GM19438 (cell line): ENCODE measurements around the gene ANO7.

Source experiments
- ATAC-seq: cut with Tn5 transposase; IDR thresholded peaks from one replicate; pipeline ENCODE4 v1.9.1; 2021; ENCODE audit warnings: low read depth; ENCODE audit not compliant: unreplicated experiment

The ANO7 gene

DNA sequence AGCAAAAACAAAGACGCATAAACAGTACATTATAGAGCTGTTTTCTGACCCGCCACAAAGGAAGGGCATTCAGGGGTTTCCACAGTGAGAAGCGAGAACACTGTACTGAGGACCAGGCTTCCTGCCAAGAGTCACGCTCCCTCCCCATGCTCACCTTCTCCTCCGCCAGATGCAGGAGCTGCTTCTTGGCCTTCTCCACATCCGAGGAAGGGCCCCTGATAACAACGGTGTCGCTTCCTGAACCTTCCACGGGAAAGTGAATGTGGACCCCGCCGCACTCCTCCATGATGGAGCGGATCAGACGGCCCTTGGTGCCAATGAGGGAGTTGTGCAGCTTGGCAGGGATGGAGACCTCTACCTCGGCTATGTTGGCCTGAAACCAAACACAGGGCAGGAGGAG lies 53.8 kb downstream of the ANO7 start:
- no peak for ATAC-seq

DNA sequence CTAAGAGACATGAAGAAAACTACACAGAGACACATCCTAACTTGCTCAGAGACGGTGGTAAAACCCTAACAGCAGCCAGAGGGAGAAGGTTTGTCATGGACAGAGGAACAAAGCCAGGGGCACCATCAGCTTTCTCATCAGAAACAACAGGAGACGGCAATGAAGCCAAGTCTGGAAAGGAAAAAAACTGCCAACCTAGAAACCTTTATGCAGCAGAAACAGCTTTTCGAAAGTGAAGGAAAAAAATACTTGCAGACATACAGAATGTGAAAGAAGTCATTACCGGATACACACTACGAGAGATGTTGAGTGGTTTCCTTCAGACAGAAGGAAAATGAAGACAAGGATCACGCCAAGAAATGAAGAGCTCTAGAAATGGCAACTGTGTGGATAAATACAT lies 55.9 kb downstream of the ANO7 start:
- ATAC-seq = no peak

DNA sequence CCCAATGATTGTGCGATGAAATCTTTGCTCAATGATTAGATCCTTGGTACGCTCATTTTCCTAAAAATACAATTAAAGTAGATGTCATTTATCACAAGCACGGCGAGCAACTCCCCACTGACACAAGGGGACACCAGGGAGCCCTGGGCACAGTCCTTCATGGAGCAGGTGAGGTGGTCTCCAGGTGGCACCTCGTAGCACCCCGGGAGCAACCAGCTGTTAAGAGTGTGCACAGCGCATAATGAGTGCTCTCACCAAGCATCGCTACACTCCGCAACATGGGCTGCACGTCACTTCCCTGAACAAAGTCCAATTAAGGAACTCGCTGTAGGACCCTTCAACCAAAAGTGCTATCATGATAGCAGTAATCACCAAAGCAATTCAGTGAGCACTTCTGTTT lies 59.8 kb downstream of the ANO7 start:
- ATAC-seq = no peak

DNA sequence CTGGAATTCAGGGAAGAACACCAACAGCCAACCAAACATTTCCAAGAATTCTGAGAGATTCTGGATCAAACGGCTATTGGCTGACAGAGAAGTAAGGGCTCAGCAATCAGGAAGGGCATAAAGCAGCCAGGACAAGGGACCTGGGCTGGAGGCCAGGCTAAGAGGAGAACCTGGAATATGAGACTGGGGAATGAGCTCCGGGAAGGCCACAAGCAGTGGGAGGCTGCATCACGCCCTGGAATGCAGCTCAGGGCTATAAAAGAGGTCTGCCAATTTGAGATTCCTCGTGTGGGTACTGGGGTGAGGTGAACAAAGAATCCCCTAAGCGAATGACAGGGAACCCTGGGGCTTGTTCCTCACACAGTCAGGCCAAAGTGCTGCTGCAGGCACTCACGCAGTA lies 60.4 kb downstream of the ANO7 start:
- no peak for ATAC-seq

DNA sequence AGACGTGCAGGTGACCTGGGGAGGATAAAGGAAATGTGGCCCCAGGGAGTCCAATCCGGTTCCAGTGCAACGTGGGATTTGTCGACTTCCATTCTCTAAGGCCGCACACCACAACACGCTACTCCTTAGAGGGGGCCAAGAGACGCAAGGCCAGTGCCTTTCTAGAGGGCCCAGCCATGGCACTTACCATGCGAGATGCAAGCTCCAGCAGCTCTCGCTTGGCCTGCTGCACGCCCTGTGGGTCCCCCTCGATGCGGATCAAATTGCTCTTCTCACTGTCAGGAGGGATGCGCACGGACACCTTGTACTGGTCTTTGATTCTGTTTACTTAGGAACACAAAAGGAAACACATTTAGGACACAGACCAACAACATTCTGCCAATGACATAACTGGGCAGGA lies 61.2 kb downstream of the ANO7 start:
- no peak for ATAC-seq

DNA sequence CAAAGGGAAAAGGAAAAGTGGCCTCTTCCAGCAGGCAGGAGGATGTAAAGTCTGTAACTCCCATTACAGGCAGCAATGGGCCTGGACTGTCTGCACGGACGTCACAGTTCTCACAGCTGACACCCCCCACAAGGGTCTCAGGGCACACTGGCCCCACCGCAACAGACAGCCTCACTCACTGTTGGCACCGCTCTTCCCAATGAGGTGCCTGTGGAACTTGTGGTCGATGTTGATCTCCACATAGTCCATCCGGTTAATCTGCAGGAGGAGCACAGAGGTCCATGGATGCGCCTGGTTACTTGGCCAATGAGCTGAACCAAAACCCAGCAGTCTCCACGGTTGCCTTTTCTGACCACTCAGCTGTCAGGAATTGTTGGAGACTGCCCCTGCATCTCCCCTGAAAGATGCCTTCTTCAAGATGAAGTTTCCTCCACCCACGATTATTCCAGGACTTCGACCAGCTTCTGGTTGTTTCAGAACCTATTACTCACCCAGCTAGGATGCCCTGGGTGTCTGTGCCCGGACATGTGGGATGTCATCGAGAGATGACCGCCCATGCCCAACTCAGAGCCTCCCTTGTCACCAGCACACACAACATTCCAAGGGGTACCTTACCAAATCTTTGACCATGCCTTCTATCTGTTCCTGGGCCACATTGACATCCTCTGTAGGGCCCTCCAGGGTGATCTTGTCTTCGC lies 64.5 kb downstream of the ANO7 start:
- no peak for ATAC-seq

DNA sequence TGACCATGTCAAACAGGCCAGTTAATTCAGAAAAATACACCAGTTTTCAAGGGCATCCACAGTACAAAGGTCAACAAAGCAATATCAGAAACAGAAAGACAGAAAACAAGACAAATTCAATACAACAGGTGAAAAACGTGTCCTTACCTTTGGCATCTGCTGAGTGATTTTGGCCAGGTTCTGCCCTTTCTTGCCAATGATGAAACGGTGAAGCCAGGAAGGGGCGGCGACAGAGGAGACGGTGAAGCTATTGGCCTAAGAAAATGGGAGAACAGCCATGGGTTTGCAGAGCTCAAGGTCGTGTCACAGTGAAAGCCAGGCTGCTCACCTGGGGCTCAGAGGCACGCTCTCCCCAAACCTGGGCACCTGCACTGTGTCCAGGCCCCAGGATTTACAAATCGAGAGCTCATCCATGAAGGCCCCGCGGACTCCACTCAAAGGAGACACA lies 66.5 kb downstream of the ANO7 start:
- no peak for ATAC-seq

DNA sequence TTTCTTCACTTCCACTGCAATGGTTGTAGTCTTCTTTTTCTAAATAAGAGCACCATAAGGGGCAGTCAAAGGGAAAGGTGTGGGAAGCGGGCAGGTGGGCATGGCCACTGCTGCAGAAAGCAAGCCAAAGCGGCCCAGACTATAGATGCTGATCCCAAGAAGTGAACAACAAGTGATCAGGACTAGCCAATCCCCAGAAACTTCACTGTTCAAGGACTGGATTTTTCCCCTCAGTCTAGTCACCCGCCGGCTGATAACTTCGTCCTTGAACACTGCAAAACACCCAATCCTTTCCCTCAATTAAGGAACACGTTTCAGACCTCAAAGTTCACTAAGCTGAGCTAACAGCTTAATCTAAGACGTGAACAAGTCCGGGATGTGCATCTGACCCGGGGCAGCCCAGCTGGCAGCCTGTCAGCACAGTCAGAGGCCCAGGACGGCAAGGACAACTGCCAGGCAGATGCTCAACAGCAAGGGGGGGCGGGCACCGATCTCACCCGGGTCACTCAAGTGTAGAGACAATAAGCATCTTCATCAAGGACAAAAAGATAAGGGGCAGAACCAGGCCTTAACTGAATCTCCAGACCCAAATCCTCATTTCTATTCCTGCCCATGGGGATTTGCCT lies 67.2 kb downstream of the ANO7 start:
- ATAC-seq = no peak

DNA sequence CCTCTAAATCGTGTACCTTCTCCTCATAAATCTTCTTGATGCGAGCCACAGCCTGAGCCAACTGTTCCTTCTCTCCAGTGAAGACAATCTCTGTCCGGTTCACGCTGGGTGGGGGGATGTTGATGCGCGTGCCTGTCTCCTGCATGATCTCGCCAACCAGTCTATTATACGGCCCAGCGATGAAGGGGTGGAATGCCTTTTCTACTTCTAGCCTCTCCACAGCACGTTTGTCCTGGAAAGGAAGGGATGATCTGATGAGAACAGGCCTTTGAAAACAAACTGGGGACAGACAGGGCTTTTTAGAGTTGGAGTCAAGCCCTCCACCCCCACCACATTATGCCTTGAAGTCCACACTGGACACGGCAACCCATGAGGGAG lies 67.7 kb downstream of the ANO7 start:
- no peak for ATAC-seq

DNA sequence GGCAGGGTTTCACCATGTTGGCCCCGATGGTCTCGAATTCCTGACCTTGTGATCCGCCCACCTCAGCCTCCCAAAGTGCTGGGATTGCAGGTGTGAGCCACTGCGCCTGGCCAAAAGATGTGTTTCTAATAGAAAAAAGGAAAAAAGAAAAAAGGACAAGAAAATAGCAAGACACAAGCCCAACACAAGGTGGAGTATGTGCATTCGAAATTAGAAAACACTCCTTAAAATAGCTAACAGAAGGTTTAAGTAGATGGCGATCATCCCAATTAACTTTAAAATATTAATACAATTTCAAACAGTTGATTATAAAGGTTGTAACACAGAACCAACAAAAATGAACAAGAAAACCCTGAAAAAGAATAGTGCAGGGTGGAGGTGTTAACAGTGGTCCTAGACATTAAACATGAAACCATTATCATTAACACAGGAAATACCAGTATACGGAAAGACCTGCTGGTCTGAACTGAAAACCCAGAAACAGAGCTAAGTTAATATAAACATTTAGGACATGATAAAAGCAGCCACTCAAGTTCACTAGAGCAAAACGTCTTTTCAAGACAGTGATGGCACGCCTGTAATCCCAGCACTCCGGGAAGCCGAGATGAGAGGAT lies 69.0 kb downstream of the ANO7 start:
- no peak for ATAC-seq

DNA sequence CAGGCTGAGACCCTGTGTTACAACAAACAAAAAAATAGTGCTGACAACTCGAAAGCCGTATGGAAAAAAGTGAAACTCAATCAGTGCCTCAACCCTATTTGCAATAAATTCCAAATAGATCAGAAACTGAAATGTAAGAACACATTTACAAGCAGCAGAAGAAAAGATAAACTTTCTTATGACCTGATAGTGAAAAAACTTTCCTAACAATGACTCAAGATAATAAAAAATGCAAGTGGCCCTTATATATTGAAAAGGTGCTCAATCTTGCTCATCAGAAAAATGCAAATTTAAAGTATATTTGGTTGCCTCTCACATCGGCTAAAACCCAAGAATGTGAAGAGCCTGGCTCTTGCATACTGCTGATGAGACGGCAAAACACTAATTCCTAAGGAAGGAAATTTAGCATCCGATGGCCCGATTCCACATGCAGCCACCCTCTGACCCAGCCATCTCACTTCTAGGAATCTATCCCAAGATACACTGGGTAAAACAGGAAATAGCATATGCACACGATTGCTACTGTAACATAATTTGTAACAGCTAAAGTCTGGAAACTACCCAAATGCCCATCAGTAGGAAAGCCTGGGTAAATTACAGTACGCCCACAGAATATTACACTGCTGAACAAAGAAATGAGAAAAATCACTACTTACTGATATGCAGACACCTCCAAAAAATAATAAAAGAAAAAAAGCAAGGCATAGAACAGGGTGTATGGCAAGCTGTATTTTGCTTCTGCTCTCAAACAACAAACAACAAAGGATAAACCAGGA lies 70.2 kb downstream of the ANO7 start:
- ATAC-seq = no peak

DNA sequence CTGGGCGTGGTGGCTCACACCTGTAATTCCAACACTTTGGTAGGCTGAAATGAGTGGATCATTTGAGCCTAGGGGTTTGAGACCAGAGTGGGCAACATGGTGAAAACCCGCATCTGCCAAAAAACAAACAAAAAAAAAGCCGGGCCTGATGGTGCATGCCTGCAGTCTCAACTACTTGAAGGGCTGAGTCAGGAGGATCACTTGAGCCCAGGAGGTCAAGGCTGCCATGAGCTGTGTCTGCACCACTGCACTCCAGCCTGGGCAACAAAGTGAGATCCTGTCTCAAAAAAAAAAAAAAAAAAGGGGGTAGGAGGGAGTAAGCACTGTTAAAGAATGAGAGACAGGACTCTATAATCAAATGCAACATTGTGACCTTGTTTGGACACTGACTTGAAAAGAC lies 72.4 kb downstream of the ANO7 start:
- ATAC-seq = no peak

DNA sequence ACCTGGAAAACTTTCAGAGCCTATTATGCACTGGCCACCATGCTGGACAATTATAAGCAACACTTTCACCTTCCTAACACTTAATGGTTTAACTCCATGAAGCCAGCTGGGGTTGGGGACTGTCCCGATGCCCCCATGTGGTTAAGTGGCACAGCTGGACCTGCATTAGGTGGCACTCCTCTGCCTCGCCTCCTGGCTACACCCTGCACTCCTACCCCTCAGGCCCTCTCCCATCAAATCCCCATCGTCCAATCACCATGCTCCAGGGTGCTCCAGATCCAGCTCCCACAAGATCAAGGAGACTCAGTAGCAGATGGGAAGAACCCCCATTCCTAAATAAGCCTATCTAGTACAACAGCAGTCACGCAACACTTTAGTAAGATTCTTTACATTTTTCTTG lies 73.2 kb downstream of the ANO7 start:
- no peak for ATAC-seq

DNA sequence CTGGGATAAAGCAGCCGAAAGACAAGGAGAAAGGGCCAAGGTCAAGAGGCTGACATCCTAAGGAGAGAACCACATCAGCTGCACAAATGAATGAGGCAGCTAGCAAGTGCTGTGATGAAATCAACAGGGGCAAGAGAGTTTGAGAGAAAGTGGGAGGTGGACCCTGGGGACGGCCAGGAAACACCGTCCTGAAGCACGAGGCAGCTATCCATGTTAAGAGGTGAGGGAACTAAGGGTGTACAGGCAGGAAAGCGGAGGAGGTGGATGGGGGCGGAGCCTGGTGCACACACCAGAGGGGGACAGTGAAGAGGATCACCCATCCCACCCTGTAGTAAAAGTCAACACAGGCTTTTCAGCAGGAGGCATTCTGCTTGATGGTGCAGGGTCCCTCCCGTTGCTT lies 74.6 kb downstream of the ANO7 start:
- no peak for ATAC-seq

DNA sequence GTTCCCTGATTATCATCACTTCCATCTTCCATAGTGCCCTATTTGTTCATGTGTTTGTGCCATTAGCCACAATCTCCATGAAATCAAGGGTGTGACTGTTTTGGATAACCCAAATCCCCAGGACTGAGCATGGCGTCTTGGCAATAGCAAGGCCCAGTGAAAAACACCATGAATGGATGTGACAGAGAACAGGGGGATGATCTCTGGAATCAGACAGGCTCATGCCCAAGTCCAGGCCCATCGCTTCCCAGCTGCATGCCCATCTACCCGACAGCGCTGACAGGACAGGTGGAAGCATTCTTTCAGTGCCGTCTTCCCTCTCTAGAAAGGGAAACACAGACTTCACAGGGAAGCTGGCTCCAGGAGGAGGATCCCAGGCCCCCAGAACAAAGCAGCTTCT lies 77.0 kb downstream of the ANO7 start:
- no peak for ATAC-seq

DNA sequence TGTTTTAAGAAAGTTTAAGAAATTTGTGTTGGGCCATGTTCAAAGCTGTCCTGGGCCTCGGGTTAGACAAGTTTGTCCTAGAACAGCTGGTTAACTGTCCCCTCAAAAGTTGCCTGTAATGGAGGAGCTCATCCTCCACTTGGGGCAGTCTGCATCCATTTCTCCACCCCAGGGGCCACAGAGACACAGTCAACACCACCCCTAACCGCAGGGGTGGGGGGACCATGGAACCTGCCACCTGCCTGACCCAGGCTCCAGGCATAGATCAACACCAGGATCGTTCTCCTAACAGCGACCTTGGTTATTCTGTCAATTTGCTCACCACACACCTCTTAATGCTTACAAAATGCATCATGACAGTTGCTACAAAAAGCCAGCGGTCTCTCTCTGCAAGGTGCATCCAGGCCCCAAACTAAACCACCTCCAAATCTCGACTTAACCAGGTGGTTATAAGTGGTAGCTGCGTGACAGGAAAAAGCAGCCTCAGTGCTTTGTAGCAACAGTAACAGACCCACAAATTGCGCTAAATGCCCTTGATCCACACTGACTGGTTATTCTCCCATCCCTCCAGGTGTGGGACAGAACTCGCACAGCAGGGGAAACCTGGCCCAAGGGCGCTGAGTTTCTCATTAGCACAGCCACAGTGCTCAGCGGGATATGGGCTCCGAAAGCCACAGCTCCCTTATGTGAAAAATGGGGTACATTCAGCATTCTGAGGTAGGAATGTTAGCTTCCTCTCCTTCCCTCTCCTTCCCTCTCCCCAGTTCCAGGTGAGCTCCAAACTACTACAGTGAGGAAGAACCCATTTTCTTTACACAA lies 79.0 kb downstream of the ANO7 start:
- no peak for ATAC-seq

DNA sequence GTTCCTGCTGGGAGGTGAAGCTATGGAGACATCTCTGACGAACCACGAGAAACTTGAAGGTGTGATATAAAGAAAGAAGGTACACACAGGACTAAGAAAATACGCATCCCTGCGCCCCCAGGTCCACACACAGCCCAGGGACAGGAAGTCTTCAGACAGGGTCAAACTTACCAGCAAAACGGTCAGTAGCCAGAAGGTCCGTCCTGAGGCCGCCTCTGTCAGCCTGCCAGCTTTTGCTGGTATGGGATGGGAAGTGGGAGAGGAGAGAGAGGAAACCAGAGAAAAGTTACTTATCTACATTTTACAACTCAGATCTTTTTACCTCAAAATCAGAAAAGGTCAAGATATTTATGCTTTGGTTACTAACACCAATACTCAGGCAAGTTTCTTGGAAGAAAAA lies 79.8 kb downstream of the ANO7 start:
- ATAC-seq = no peak

DNA sequence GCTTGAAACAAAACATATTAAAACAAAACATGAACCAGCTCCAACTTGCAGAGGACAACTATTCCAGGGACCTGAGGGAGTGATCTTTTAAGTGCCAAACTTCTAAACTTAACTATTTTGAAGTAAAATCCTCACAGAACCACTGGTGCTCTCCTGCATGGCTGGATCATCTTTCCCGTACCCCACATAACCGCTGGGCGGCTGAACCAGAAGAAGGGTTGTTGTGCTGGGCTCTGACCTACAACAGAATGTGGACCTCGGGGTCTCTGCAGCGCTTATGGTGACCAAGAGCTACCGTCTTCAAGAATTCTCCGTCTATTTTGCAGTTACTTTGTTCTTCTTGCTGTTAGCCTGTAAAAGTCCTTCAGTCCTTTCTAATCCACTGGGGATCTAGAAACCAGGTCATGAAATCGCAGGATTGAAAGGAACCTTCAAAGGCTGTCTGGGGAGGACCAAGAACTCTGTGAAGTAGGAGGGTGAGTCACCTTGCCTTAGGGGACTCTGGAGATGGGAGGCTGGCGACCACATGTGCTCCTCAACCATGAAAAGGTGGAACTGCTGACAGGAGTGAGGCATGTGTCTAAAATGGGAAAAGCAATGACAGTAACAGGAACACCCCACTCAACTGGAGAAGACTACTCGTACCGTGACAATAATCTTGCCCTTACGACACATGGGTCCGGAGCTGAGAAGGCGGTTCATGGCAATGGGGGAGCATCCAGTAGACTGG lies 80.4 kb downstream of the ANO7 start:
- ATAC-seq = no peak

DNA sequence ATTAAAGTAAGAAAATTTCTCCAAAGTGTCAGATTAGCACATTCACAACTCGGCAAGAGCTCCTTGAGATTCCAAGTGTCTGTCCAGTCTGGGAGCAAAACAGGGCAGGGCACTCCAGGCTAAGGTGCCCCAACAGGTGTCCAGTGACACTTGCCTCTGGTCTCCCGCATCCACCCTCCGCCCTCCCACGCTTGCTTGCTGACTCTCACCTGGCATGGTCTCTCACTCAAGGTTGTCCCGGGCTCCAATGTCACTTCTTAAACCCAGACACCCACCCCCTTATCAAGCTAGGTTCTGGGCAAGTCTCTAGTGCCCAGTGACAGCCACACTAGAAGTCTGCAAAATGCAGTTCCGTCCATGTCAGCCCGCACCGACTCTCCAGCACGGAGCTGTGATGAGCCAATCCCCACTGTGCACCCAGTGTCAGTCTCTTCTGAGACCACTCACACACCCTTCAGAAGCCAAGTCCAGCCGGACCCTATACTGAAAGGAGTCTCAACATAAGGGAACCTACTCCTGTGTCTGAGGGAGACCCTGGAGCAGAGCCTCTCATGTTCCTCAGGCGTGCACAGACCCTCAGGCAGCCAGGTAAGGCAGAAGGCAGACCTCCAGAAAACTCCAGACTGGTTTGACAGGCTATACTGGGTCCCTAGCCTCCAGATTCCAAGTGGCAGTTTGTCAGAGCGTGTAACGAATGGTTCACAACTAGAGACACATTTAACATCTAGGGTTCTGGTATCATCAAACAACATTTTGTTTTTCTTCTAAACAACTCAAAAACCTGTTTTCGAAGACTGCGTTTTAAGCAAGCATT lies 81.4 kb downstream of the ANO7 start:
- no peak for ATAC-seq
